Measurements from ENCODE around the gene C19orf18.

- TF ChIP-seq ESRRA (IDR thresholded peaks at IDR 0.05; ENCODE audit: borderline replicate concordance, low read length) (no peak), CHD2 (IDR thresholded peaks at IDR 0.05; ENCODE audit: low read length, partially characterized antibody) (no peak), CTCF (IDR thresholded peaks at IDR 0.05) (no peak), EHMT2 (IDR thresholded peaks at IDR 0.05; ENCODE audit: low read depth) (no peak), POLR2AphosphoS2 (conservative IDR thresholded peaks at IDR 0.05; ENCODE audit: low read length) (no peak), POLR2A (IDR thresholded peaks at IDR 0.05; ENCODE audit: low read length) (no peak), SMC3 (IDR thresholded peaks at IDR 0.05) (no peak)
- TF ChIP-seq, protein P1, sequence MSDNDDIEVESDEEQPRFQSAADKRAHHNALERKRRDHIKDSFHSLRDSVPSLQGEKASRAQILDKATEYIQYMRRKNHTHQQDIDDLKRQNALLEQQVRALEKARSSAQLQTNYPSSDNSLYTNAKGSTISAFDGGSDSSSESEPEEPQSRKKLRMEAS (IDR thresholded peaks at IDR 0.05), result no peak
These were observed 33.0 kb upstream of the C19orf18 start for GRCh38 chr19:58007285-58007684.

All from A549 (cell line).